GM04504 (cell line): ENCODE measurements around the gene ZNF521.

Experiments
- DNase-seq: peaks from one replicate; pipeline ENCODE4 v3.0.0-alpha.2; 2012; ENCODE audit warnings: low read depth

ZNF521 gene

DNA sequence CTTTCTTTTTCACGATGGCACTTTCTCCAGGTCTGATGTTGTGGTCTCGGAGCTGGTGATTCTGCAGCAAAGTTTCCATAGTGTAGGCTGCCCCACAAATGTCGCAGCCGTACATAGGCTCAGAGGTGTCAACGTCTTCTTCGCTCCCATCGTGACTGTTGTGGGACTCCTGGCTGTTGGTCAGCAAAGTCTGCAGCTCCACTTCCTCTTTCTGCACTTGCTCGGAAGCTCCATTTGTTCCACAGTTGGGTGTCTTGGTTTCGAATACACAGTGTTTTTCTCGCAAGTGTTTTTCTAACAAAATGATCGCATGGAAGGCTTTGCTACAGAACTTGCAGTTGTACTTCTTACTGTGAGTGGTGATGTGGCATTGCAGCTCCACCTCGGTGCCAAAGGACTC, 126.8 kb downstream of the ZNF521 start:
- DNase-seq = no peak

DNA sequence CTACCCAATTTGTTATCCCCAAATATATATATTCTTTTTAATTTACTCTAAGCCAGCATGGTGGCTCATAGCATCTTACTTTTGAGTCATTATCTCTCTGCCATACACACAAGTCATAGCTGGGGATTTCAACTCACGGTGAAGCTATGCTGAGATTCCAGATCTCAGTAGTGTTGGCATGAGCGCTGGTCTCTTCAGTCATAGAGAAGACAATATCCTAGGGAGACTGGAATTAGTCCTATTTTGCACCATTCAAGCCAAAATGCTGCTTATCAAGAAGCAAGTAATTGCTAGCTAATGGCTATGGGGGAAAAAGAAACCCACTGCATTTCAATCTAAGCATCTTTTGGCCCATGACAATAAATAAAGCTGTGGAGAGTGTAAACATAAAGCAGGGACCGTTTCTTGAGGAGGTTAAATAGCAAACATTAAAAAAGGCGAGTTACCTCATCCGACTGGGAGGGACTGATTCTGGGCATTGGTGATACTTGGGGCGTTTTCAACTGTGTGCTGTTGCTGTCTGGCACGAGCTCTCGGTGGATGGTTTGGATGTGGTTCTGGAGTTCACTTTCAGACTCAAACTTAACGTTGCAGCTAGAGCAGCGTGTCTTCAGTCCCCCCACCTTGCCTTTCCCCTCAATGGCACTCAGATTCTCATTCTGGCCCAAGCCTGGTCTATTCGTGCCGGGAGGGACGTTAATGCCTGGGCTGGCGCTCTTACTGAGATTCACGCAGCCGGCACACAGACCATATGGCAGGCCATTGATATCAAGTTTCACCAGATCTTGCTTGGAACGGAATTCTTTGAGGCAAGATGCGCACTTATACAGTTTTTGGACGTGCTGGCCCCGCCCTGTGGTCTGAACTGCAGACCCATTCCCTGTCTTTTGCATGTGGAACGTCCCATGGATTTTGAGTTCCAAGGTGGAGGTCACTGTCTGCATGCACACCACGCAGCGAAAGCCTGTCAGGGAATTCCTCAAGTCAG, 127.8 kb downstream of the ZNF521 start:
- DNase-seq = no peak

DNA sequence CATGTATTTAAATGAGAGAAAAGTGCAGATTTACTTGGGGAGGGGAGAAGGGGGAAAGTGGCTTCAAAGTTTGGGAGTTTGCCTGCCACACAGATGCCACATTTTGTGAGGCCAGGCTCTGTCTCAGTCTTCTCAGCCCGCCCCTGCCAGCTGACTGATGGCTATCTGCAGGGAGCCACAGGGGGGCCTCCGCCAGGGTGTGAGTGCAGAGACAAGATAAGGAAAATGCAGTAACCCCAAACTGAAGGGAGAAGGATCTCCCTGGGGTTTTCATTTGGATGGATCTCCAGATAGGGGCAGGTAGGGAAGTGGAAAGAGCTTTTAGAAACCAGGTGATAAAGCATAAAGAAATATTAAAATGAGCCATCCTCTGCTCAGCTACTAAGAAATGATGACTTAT, 128.8 kb downstream of the ZNF521 start:
- DNase-seq = no peak

DNA sequence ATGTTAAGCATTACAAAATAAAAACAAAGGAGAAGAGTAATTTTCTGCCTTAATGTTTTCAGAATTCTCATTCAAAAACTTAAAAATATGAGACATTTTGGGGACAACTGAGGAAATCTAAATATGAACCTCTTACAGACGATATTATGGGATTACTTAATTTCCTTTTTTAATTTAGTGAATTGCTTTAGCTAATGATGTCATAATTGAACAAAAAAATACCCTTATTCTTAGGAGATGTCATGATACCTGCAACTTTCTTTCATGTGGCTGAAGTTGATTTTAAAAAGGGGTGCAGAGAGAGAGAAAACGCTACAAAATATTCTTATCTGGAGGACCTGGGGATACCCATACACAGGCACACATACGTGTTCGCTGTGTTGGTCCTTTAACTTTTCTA, 129.3 kb downstream of the ZNF521 start:
- DNase-seq = no peak

DNA sequence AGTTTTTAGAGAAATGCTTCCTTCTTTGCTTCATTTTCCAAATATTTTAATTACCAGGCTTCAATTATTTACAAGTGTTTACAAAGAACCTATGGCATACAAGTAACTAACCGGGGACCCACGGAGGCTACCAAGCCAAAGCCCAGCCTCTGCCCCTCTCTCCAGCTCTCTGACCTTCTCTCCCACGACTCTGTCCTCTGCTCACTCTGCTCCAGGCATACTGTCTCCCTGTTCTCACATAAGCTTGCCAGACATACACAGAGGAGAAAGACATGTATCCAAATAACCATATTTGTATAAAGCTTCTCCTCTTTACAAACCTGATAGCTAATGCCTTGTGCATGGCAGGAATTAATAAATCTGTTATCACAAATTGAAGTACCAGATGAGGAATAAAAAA, 141.3 kb downstream of the ZNF521 start:
- no peak for DNase-seq

DNA sequence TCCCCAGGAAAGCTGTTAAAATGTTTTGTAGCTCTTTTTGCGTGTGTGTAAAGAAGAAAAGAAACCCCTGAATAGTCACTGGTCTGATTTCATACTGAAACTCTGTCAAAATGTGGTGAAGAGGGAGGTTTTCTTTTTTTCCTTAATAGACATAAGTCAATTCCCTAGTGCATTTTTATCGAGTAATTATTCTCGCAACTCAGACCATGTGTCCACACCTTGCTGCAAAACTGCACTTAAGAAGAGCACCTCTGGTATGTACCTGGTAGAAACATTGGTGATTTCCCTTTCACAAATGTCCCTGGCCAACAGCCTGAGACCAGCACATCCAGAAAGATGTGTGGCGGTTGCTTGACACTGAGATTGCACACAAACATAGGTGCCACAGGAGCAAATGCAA, 159.9 kb downstream of the ZNF521 start:
- DNase-seq = no peak

DNA sequence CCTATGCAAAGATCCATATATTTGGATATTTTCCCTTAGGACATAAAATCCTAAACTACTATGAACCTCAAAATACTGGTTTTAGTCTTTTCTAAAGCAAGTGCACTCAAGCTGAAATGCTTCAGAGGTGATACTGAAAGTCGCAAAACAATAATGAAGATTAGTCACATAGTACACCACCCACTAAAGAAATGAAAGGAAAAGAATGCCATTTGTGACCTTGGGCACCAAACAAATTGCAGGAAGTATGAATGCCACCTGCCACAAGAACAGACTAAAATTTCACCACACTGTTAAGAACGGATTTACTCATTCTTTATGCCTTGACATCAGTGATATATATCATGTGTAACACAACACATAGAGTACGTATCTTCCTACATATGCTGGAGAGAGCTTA, 161.5 kb downstream of the ZNF521 start:
- no peak for DNase-seq

DNA sequence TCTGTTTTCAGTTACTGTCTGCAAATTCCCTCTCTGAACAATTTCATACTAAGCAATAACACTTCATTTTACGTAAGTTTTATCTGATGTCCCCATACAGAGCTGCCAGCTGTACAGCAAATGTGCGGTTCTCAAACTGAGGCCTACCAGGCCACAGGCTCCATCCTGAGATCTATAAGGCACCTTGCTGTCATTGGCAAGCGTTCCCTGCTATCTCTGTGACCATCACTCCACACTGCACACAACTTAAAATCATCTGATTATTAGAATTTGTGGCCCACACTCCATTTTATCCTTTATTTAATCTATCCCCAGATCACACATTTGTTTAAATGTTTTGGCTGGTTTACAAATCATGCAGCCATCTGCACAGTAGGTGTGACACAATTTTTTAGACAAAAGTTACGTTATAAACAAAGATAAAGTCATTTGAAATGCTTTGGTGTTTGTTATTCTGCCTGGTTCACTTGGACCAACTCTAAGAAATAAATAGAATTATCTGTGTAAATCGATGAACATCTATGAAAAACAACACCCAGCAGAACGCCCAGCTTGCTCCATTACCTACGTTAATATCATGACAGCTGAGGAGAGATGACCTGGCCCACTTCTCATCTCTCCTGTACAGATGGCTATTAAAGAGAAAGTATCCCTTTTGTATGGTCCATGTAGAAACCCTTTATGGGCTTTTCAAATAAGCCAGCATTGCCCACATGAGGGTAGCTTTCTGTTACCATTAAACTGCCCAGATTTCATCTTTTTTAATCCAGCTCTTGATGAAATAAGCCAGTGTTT, 162.4 kb downstream of the ZNF521 start:
- no peak for DNase-seq

DNA sequence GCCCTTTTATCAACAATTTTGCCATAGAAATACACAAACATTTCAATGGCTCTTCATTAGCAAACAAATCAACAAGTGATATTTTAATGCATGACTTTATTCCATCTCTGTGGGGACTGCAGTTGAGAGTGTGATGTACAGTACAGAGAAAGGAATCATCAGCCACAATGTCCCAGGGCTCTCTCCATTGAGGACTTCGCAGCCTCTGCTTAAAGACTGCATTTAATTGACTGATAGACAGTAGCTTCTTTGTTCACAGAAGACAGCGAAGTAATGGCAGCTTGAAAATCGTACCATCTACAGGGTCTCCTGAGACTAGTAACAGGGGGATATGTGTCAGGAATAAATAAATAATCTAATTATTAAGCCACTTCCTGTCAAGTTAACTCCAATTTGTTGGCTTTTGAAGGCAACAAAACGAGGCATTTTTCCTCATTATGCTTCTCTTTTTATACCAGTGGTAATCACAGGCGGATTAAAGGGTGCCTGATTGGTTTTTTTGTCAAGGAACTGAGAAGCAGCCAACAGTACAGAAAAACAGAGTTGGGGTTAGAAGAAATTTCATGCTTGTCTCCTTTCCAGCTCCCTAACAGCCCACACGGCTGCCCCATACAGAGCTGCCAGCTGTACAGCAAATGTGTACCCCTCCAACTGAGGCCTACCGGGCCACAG, 164.3 kb downstream of the ZNF521 start:
- DNase-seq = no peak

DNA sequence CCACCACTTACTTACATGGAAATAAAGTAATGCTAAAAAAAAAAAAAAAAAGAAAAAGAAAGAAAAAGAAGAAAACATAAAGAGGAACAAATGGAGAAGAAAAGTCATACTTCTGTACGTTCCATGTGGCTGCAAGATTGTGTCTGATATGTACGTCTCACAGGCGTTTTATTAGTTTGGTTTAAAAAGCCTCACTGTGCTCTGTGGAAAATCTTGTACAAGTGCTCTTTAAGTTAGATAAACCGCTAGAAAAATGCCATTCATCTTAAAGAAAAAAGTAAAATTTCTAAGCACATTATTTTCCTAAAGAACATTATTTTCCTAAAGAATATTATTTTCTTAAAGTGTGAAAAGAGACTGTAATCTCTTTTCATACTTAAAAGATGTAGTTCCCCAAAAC, 165.1 kb downstream of the ZNF521 start:
- DNase-seq = no peak

DNA sequence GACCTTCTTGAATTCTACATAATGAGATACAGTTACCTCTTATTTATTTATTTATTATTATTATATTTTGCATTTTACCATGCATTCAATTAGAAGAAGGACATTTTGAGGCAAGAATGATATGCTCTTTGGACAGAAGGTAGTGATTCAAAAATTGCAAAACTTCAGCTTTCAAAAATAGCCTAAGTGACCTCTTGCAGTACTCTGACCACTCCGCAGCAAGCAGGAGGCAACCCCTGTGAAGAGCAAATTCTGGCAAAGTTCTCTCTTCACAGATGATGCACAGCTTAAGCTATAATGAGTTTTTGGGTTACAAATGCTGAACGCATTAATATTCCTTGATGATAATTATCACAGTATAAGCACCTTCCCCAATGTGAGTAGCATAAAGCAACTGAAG, 170.0 kb downstream of the ZNF521 start:
- DNase-seq = no peak

DNA sequence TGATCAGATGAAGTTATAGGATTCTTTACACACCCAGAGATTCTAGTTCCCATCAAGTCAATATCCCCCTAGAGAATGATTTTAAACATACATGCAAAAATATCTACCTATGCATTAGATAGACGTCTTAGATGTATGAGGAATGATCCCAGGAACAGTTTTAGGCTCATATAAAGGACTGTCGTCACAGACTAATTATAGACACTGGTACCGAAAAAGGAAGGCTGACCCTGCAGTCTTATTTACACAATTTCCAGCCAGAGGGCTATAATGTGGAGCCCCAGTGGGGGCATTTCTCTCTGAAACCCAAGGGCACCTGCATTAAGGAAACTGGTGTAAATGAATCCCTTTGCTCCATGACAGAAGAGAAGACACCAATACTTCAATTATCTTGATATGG, 170.4 kb downstream of the ZNF521 start:
- DNase-seq = no peak

DNA sequence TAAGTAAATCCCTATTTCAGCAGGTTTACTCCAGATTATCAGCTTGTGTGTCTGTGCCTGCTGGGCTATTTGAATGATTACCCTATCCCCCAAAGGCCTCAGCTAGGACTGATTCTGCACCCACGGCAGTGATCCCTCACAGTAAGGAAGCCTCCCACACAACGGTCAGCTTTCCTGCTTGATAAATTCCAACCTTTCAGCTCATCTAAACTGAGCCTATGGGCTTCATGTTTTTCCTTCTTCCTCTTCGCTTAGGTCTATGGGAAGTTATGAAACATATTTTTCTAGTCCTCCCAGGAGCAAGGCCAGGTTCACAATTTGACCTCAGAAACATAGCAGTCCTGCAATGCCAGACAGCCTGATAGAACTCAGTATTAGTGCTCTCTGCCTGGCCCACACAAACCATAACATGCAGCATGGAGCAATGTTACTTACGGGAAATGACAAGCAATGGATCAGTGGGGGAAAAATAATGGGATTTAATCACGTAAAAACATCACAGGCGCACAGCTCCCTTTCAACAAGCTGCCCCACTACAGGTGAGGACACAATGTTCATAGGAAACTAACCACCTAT, 170.9 kb downstream of the ZNF521 start:
- DNase-seq = no peak

DNA sequence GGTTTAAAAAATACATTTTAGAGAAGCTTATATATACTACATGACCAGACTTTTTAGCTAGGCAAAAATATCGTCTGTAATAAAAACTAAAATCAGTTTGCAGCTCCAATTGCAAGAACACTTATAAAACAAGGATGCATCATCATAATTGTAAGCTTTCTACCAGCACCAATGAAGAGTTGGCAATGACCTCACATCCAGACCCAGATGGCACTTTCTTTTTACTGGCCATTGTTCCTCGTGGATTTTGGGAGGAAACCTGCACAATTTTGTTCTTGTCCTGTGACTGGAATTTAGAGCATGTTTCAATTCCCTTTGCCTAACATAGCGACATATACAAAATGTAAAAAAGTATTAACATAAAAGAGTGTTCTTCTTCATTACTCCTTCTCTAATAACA, 174.3 kb downstream of the ZNF521 start:
- no peak for DNase-seq

DNA sequence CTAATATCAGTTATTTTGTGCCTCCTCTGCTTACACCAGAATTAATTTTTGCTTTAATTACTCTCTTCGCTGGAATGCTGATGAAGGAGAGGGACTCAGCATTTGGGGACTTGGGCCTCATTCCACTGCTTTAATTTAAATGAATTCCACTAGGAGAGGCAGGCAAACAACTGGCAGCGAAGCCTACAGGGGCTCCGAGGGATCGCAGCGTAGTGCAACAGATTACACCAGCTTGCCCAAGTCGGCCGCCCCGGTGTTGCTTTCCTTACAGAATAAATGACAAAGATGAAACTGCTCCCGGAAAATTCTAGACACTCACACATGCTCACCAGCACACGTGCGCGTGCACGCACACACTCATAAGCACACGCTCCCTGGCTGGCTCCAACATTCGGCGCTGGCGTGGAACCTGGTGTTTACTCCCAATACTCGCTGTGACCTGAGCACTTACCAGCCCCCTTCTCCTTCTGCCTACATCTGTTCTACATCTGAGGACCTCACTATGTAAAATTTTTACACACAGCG, 175.4 kb downstream of the ZNF521 start:
- no peak for DNase-seq

DNA sequence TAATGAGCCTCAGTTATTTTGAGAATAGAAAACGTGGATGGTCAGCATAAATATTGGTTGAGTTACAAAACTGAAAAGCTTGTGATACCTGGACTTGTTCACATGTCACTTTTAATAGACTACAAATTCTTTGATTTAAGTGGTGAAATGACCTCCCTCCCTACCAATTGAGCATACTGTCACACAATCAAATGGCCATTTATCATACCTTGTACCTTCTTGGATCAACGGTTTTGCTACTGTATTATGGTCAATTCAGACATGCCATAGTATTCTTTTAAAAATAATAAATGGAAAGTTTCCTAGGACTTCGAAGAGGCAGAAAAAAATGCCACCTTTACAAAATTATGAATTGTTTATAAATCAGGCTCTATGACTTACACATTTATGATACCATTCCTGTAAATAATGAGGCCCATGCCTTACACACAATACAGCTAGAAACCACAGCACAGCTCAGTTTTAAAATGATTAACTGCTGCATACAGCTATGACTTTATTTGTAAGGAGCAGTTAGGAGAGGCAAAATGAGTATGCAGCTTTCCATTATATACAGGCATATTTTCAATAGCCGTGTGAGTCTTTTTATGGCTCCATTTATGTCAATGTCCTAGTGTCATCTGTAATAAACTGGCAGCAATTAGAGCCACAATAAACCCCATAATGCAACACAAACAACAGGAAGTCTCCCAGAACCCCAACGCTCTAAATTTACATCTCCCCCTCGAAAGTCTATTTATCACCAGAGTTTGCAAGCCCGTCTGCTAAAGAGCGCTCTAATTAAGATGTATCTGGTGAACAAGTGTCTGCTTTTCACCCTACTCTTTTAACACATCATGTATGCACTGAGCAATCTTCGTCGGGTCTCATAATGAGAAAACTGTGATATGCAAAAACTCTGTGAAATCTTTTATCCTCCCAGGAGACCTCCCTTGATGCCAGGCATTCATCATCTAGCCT, 176.1 kb downstream of the ZNF521 start:
- DNase-seq = no peak

DNA sequence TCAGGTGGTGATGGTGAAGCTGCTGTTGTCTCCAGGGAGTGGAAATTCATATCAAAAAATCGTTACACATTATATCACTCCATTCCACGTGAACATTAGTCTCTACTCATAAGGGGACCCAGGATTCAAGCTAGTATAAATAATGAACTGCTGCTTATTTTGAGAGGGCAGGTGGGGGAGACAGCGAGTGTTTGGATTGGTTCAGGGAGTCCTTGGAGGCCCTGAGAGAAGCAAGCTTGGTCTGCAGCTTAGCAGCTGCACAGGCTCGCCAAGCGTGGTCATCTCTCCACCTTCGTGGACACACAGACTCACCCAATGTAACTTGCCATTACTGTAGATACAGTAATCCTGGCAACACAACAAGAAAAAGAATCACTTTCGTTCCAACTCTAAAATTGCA, 177.6 kb downstream of the ZNF521 start:
- DNase-seq = no peak

DNA sequence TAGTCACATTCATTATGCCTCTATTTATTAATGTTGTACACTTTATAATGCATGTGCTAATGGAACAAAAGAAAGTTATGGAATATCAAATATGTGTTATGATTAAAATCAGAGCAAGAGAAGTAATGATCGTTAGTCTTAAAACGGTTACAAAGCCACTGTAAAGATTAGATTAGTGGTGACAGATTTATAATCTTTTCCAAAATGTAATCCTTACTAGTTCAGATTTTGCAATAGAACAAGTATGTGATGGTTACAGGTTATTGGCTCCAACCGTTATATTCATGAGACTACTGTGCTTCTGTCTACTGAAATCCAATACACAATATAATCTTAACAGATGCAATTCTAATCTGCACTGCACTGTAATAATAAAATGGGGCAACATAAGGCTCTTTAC, 180.6 kb downstream of the ZNF521 start:
- DNase-seq = no peak

DNA sequence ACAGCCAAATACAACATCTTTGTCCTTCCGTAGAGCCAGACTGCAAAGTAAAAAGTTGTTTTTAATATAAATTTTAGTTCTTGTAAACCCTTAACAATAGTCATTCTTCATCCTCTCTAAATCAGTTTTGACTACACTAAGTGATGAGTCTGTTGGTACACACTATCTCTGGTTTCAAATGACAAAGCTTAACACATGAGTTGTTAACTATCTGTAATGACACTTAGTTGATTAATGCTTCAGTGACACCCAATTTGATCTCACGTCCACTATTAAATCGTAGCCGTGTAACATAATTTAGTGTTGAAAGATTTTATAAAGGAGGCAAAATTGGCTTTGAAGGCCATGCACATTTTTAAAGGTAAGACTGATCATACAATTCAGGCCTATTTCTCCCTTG, 181.6 kb downstream of the ZNF521 start:
- no peak for DNase-seq

DNA sequence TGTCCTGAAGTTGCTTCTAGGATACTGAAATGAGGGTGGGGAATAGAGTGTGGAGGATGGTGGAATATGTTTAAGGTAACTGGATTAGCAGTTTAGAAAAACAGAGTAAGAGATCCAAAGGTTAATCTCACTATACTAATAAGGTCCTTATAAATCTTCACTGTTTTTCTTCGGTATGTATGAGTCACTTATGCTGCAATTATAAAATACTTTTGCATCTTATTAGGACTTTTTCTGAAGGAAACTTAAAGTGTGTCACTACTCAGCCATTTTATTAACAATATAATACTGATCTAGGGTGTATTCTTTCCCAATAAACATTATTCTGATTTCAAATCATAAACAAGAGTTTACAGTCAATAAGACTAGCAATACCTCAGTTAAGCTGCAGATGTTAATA, 182.3 kb downstream of the ZNF521 start:
- no peak for DNase-seq
